Neuronal stem cell (in vitro differentiated cells): ENCODE results near the gene NPAS2.

ENCODE experiments used
- DNase-seq: peaks from one replicate; pipeline ENCODE4 v3.0.0-alpha.2; 2013; ENCODE audit warnings: low spot score
- H2AFZ ChIP-seq: one replicate; pipeline ENCODE4 v1.6.1; 2013; ENCODE audit warnings: mild to moderate bottlenecking, low read length, inconsistent platforms
- H2AK5ac ChIP-seq: 2 replicates; pipeline ENCODE4 v1.6.1; 2013; ENCODE audit warnings: low read depth, mild to moderate bottlenecking, inconsistent platforms, low read length, moderate library complexity, mixed read lengths
- H2BK120ac ChIP-seq: 2 replicates; pipeline ENCODE4 v1.6.1; 2013; ENCODE audit warnings: low read depth, mild to moderate bottlenecking, inconsistent platforms, low read length, moderate library complexity, mixed read lengths
- H2BK12ac ChIP-seq: one replicate; pipeline ENCODE4 v1.6.1; 2013; ENCODE audit warnings: low read length, inconsistent platforms
- H2BK15ac ChIP-seq: 2 replicates; pipeline ENCODE4 v1.6.1; 2013; ENCODE audit warnings: mild to moderate bottlenecking, low read length, inconsistent platforms, mixed read lengths
- H2BK5ac ChIP-seq: one replicate; pipeline ENCODE4 v1.6.1; 2013; ENCODE audit warnings: inconsistent platforms, mild to moderate bottlenecking, low read length, moderate library complexity
- H3K14ac ChIP-seq: one replicate; pipeline ENCODE4 v1.6.1; 2013; ENCODE audit warnings: low read length, inconsistent platforms
- H3K18ac ChIP-seq: 2 replicates; pipeline ENCODE4 v1.6.1; 2013; ENCODE audit warnings: low read length, inconsistent platforms
- H3K23ac ChIP-seq: 2 replicates; pipeline ENCODE4 v1.6.1; 2013; ENCODE audit warnings: low read depth, mild to moderate bottlenecking, mixed read lengths, low read length, inconsistent platforms; ENCODE audit not compliant: poor library complexity
- H3K27ac ChIP-seq: replicated peaks from 3 replicates; pipeline ENCODE4 v1.5.1; 2013; ENCODE audit warnings: low read length, inconsistent platforms
- H3K27me3 ChIP-seq, 3 experiments: 2 replicates each; pipeline ENCODE4 v1.6.1; 2013; ENCODE audit warnings: low read length in 3 of 3, mild to moderate bottlenecking in 2 of 3, inconsistent platforms in 1 of 3, low read depth in 1 of 3, mixed read lengths in 1 of 3, moderate library complexity in 1 of 3; ENCODE audit not compliant: control insufficient read depth in 3 of 3, insufficient read depth in 3 of 3
- H3K36me3 ChIP-seq, 2 donors: replicated peaks in 1 of 2; 2 replicates each; pipeline ENCODE4 v1.6.1; 2013; ENCODE audit warnings: low read length in 2 of 2; ENCODE audit not compliant: control insufficient read depth in 2 of 2, insufficient read depth in 2 of 2
- H3K4ac ChIP-seq: 2 replicates; pipeline ENCODE4 v1.6.1; 2013; ENCODE audit warnings: inconsistent platforms, mild to moderate bottlenecking, low read length, moderate library complexity
- H3K4me1 ChIP-seq, 2 donors: 1 replicate in 1 of 2; 2 replicates in 1 of 2; pipeline ENCODE4 v1.6.1; 2013; ENCODE audit warnings: low read length in 2 of 2, low read depth in 1 of 2; ENCODE audit not compliant: control insufficient read depth in 2 of 2, insufficient read depth in 1 of 2
- H3K4me2 ChIP-seq: one replicate; pipeline ENCODE4 v1.6.1; 2013; ENCODE audit warnings: mild to moderate bottlenecking, low read length, inconsistent platforms; ENCODE audit not compliant: insufficient read depth, poor library complexity, severe bottlenecking
- H3K4me3 ChIP-seq, 2 donors: 2 replicates each; pipeline ENCODE4 v1.5.1; 2013; ENCODE audit warnings: low read length in 2 of 2, mild to moderate bottlenecking in 2 of 2, inconsistent platforms in 1 of 2, moderate library complexity in 1 of 2
- H3K79me1 ChIP-seq: one replicate; pipeline ENCODE4 v1.6.1; 2013; ENCODE audit warnings: low read depth, mild to moderate bottlenecking, inconsistent platforms, low read length, moderate library complexity
- H3K9ac ChIP-seq: one replicate; pipeline ENCODE4 v1.6.1; 2013; ENCODE audit warnings: mild to moderate bottlenecking, low read depth, low read length, inconsistent platforms; ENCODE audit not compliant: poor library complexity
- H3K9me3 ChIP-seq, 2 donors: replicated peaks in 1 of 2; 2 replicates each; pipeline versions ENCODE3 to v1.6.1; 2013; ENCODE audit warnings: low read length in 2 of 2, mild to moderate bottlenecking in 2 of 2, inconsistent platforms in 1 of 2, low read depth in 1 of 2, mixed read lengths in 1 of 2, moderate library complexity in 1 of 2; ENCODE audit not compliant: control insufficient read depth in 2 of 2, insufficient read depth in 1 of 2
- H4K8ac ChIP-seq: one replicate; pipeline ENCODE4 v1.6.1; 2013; ENCODE audit warnings: low read depth, mild to moderate bottlenecking, inconsistent platforms, low read length, moderate library complexity
- H4K91ac ChIP-seq: one replicate; pipeline ENCODE4 v1.6.1; 2013; ENCODE audit warnings: low read length, low read depth, mild to moderate bottlenecking, inconsistent platforms; ENCODE audit not compliant: poor library complexity
- WGBS, 2 donors: extraction: QIAGEN DNeasy Blood & Tissue Kit; methylation state at CpG; one replicate each; pipeline ENCODE4 v1.1.7; 2013; ENCODE audit warnings: missing lambda C conversion rate in 2 of 2, mixed read lengths in 1 of 2; ENCODE audit not compliant: insufficient read length in 2 of 2, insufficient replicate concordance in 1 of 2; ENCODE audit errors: extremely low coverage in 2 of 2; 5-methylcytosine and 5-hydroxymethylcytosine counted together

NPAS2 gene

DNA sequence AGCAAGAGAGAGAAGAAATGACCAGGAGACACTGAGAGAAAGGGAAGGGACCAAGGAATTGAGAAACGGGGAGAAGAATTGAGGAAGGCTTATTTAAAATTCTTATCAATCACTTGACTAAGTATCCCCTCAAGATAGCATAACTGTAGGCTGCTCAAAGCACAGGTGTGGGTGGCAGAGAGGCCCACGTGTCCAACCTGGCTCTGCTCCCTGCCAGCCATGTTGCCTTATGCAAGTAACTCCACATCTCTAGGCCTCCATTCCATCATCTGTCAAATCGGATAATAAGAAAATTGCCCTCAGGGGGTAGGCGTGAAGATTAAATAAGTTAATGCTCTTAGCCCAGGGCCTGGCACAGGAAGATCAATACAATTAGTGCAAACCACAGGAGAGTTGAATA, 7.4 kb upstream of the NPAS2 start:
- H3K79me1 ChIP-seq, result no peaks in the 10 kb centered on the region
- H3K4me2 ChIP-seq, result no peak overlapping the region
- no peak overlapping the region for H3K18ac ChIP-seq
- no peak overlapping the region for H4K91ac ChIP-seq
- WGBS, 2 donors, result no CpG with 5 or more reads among the region's 4 CpGs
- H3K4ac ChIP-seq, result no peak overlapping the region
- no peak overlapping the region for H4K8ac ChIP-seq
- no peak for DNase-seq
- H2BK12ac ChIP-seq, result no peak overlapping the region
- H3K4me1 ChIP-seq, result no peaks in the 10 kb centered on the region
- no peak overlapping the region for H3K9ac ChIP-seq
- no peak overlapping the region for H2AFZ ChIP-seq
- H2BK5ac ChIP-seq, result no peak overlapping the region
- peaks cover 0 to 41% (median 0%) of the 10 kb centered on the region in 3 experiments for H3K27me3 ChIP-seq
- H3K4me3 ChIP-seq, result no peak overlapping the region
- H3K23ac ChIP-seq, result no peak overlapping the region
- no peaks in the 10 kb centered on the region for H3K9me3 ChIP-seq
- H3K14ac ChIP-seq, result no peak overlapping the region
- no peak overlapping the region for H3K27ac ChIP-seq
- H2BK120ac ChIP-seq, result no peak overlapping the region
- H3K36me3 ChIP-seq, result no peaks in the 10 kb centered on the region
- H2AK5ac ChIP-seq, result no peak overlapping the region
- H2BK15ac ChIP-seq, result no peak overlapping the region

DNA sequence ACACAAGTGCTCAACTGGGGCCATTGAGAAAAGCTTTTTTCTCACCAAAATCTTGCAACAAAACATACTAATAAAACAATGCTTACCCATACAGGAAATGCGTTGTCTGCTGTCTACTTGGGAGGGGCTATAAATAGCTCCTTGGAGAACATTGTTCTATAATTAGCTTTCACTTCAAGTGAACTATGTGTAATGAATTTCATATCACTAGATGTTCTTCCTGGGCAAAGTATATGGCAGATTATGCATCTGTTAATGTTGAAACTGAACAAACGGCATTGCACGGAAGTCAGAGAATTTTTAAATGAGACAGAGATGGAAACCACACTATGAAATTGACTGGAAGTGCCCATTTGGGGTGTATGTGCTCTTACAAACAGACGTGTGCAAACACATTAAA, 6.4 kb upstream of the NPAS2 start:
- no peak overlapping the region for H2AK5ac ChIP-seq
- H3K4ac ChIP-seq, result no peak overlapping the region
- no peak overlapping the region for H3K14ac ChIP-seq
- H2BK5ac ChIP-seq, result no peak overlapping the region
- H3K4me1 ChIP-seq, result no peaks in the 10 kb centered on the region
- no peak overlapping the region for H3K23ac ChIP-seq
- no peak overlapping the region for H3K4me2 ChIP-seq
- H3K9ac ChIP-seq, result no peak overlapping the region
- no peak overlapping the region for H4K91ac ChIP-seq
- no peaks in the 10 kb centered on the region for H3K36me3 ChIP-seq
- no peaks in the 10 kb centered on the region for H3K9me3 ChIP-seq
- H3K27ac ChIP-seq, result no peak overlapping the region
- no peak overlapping the region for H2AFZ ChIP-seq
- H4K8ac ChIP-seq, result no peak overlapping the region
- H3K27me3 ChIP-seq, result peaks cover 0 to 48% (median 6%) of the 10 kb centered on the region in 3 experiments
- H2BK120ac ChIP-seq, result no peak overlapping the region
- H3K79me1 ChIP-seq, result no peaks in the 10 kb centered on the region
- no CpG with 5 or more reads among the region's 4 CpGs for WGBS, 2 donors
- H2BK12ac ChIP-seq, result no peak overlapping the region
- no peak overlapping the region for H2BK15ac ChIP-seq
- no peak for DNase-seq
- H3K18ac ChIP-seq, result no peak overlapping the region
- no peak overlapping the region for H3K4me3 ChIP-seq

DNA sequence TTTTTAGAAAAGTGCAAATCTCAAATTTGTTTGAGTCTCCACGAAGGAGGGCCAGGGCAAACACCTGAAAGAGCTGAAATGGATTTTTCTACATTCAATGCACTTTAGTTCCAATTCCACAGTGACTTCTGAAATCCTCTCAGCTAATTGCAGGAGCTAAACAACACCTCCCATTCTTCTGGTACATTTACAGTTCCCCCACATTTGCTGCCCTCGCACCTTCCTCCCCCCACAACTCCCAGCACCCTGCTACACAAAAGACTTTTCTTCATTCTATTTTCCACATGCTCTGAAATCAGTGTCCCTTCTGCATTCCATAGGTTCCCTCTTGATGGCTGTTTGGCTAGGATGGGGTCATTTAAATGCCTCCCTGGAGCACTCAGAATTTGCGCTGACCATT, 5.9 kb upstream of the NPAS2 start:
- Histone ChIP-seq H3K4ac (no peak overlapping the region), H3K36me3 (no peaks in the 10 kb centered on the region), H2AFZ (no peak overlapping the region), H3K4me1 (no peaks in the 10 kb centered on the region), H2BK5ac (no peak overlapping the region), H2BK120ac (no peak overlapping the region), H4K91ac (no peak overlapping the region), H3K14ac (no peak overlapping the region), H4K8ac (no peak overlapping the region), H3K4me2 (no peak overlapping the region), H3K9ac (no peak overlapping the region), H3K18ac (no peak overlapping the region), H3K79me1 (no peaks in the 10 kb centered on the region), H3K23ac (no peak overlapping the region), H2AK5ac (no peak overlapping the region), H2BK15ac (no peak overlapping the region), H3K4me3 (no peak overlapping the region), H3K27ac (no peak overlapping the region), H3K27me3 (peaks cover 4 to 53% (median 11%) of the 10 kb centered on the region in 3 experiments), H3K9me3 (no peaks in the 10 kb centered on the region), H2BK12ac (no peak overlapping the region)
- no CpG with 5 or more reads among the region's 3 CpGs for WGBS, 2 donors
- no peak for DNase-seq

DNA sequence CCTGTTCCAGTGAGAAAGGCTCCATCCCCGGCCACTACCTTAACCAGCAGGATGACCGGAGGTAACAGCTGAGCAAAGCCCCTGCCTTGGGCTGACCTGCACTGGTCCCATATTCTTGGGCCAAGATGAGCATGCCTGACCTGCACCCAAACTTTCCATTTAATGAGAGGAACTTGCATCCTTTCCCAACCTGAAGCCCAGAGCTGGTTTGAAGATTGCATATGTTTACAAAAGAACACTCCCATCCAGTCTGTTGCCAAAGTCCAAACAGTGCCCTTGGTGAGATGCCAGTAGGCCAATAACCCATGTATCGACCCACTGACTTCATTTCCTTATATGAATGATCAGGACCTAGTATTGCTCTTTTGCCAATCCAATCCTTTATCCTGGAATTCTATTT, 5.5 kb upstream of the NPAS2 start:
- Histone ChIP-seq H3K4ac (no peak overlapping the region), H3K9ac (no peak overlapping the region), H2BK15ac (no peak overlapping the region), H2AFZ (no peak overlapping the region), H3K23ac (no peak overlapping the region), H3K18ac (no peak overlapping the region), H3K4me3 (no peak overlapping the region), H3K27me3 (peaks cover 5 to 57% (median 15%) of the 10 kb centered on the region in 3 experiments), H2BK5ac (no peak overlapping the region), H4K91ac (no peak overlapping the region), H3K14ac (no peak overlapping the region), H4K8ac (no peak overlapping the region), H3K9me3 (no peaks in the 10 kb centered on the region), H3K79me1 (no peaks in the 10 kb centered on the region), H3K36me3 (no peaks in the 10 kb centered on the region), H3K4me2 (no peak overlapping the region), H3K4me1 (no peaks in the 10 kb centered on the region), H2BK120ac (no peak overlapping the region), H2BK12ac (no peak overlapping the region), H3K27ac (no peak overlapping the region), H2AK5ac (no peak overlapping the region)
- WGBS, 2 donors, result no CpG with 5 or more reads among the region's 3 CpGs
- DNase-seq, result no peak
